Measurements from ENCODE around the gene FBXO2.

FBXO2 gene

GRCh38 chr1:11659748-11660147 lies 5.5 kb upstream of the FBXO2 start:
- Histone ChIP-seq H3K4me3 (ENCODE audit: low read depth in 1 of 2, low read length in 2 of 2) (no peak overlapping the region), H3K9me3 (ENCODE audit: insufficient read depth, low read length, severe bottlenecking) (no peaks in the 10 kb centered on the region), H3K79me2 (ENCODE audit: insufficient read depth, low read length) (no peaks in the 10 kb centered on the region), H3K27ac (ENCODE audit: low read length) (no peak overlapping the region), H3K4me1 (ENCODE audit: insufficient read depth, low read length) (peaks cover 21% of the 10 kb centered on the region), H2AFZ (ENCODE audit: low read depth, low read length) (no peak overlapping the region), H3K27me3 (ENCODE audit: insufficient read depth, low read length, poor library complexity) (peaks cover 9% of the 10 kb centered on the region), H4K20me1 (ENCODE audit: insufficient read depth, low read length) (peaks cover 5% of the 10 kb centered on the region), H3K36me3 (ENCODE audit: insufficient read depth, low read length) (no peaks in the 10 kb centered on the region), H3K9ac (ENCODE audit: low read depth, low read length) (no peak overlapping the region), H3K4me2 (ENCODE audit: insufficient read depth, low read length) (no peak overlapping the region)
- ATAC-seq (ENCODE audit: insufficient read depth, low read depth) = no peak
- TF ChIP-seq EZH2 (IDR thresholded peaks at IDR 0.05; ENCODE audit: borderline replicate concordance, low read depth, low read length, severe bottlenecking) (no peak), CTCF (IDR thresholded peaks at IDR 0.05; ENCODE audit: borderline replicate concordance, extremely low read depth, low read length, poor library complexity, severe bottlenecking) (no peak)
- DNase-seq = no peak

- no peak overlapping the region for H3K27ac ChIP-seq (ENCODE audit: low read length)
These were observed 4.3 kb upstream of the FBXO2 start for GRCh38 chr1:11658542-11658941.

GRCh38 chr1:11657654-11658053 lies 3.4 kb upstream of the FBXO2 start:
- H3K79me2 ChIP-seq (ENCODE audit: insufficient read depth, low read length) = no peaks in the 10 kb centered on the region
- H3K4me3 ChIP-seq (ENCODE audit: low read depth in 1 of 2, low read length in 2 of 2) = no peak overlapping the region
- no peaks in the 10 kb centered on the region for H3K27me3 ChIP-seq (ENCODE audit: insufficient read depth, low read length, poor library complexity)
- H3K36me3 ChIP-seq (ENCODE audit: insufficient read depth, low read length) = no peaks in the 10 kb centered on the region
- TF ChIP-seq EZH2 (IDR thresholded peaks at IDR 0.05; ENCODE audit: borderline replicate concordance, low read depth, low read length, severe bottlenecking) = no peak
- no peak for TF ChIP-seq CTCF (IDR thresholded peaks at IDR 0.05; ENCODE audit: borderline replicate concordance, extremely low read depth, low read length, poor library complexity, severe bottlenecking)
- DNase-seq (no peak), ATAC-seq (ENCODE audit: insufficient read depth, low read depth) (no peak)
- H2AFZ ChIP-seq (ENCODE audit: low read depth, low read length) = no peak overlapping the region
- H3K9ac ChIP-seq (ENCODE audit: low read depth, low read length) = no peak overlapping the region
- no peak overlapping the region for H3K4me2 ChIP-seq (ENCODE audit: insufficient read depth, low read length)
- no peak overlapping the region for H3K27ac ChIP-seq (ENCODE audit: low read length)
- no peaks in the 10 kb centered on the region for H3K9me3 ChIP-seq (ENCODE audit: insufficient read depth, low read length, severe bottlenecking)
- no peaks in the 10 kb centered on the region for H4K20me1 ChIP-seq (ENCODE audit: insufficient read depth, low read length)
- H3K4me1 ChIP-seq (ENCODE audit: insufficient read depth, low read length) = peaks cover 9% of the 10 kb centered on the region

More at GRCh38 chr1:11658542-11658941, 4.3 kb upstream of the FBXO2 start:
- H4K20me1 ChIP-seq (ENCODE audit: insufficient read depth, low read length) = peaks cover under 1% of the 10 kb centered on the region
- no peaks in the 10 kb centered on the region for H3K9me3 ChIP-seq (ENCODE audit: insufficient read depth, low read length, severe bottlenecking)
- no peak overlapping the region for H2AFZ ChIP-seq (ENCODE audit: low read depth, low read length)
- no peak overlapping the region for H3K4me3 ChIP-seq (ENCODE audit: low read depth in 1 of 2, low read length in 2 of 2)
- ATAC-seq (ENCODE audit: insufficient read depth, low read depth) = no peak
- peaks cover 9% of the 10 kb centered on the region for H3K4me1 ChIP-seq (ENCODE audit: insufficient read depth, low read length)
- no peaks in the 10 kb centered on the region for H3K79me2 ChIP-seq (ENCODE audit: insufficient read depth, low read length)
- no peak overlapping the region for H3K9ac ChIP-seq (ENCODE audit: low read depth, low read length)
- H3K27me3 ChIP-seq (ENCODE audit: insufficient read depth, low read length, poor library complexity) = peaks cover 6% of the 10 kb centered on the region
- no peaks in the 10 kb centered on the region for H3K36me3 ChIP-seq (ENCODE audit: insufficient read depth, low read length)
- no peak for DNase-seq
- TF ChIP-seq EZH2 (IDR thresholded peaks at IDR 0.05; ENCODE audit: borderline replicate concordance, low read depth, low read length, severe bottlenecking) = no peak
- TF ChIP-seq CTCF (IDR thresholded peaks at IDR 0.05; ENCODE audit: borderline replicate concordance, extremely low read depth, low read length, poor library complexity, severe bottlenecking) = no peak
- H3K4me2 ChIP-seq (ENCODE audit: insufficient read depth, low read length) = no peak overlapping the region
